Measurements from ENCODE around the gene GDE1. TPM values are rescaled to one million over a fixed set of nuclear protein-coding genes. Genes with fewer than 3 reads are reported as not detected.

GDE1 gene
- total RNA-seq, 2 donors from 2014 or later: 49.9 to 56.5 TPM

GRCh38 chr16:19478505-19478904 lies 43.4 kb downstream of the GDE1 start:
- Mint-ChIP-seq H3K36me3 (ENCODE audit: low read depth) (peaks cover 3% of the 10 kb centered on the region), H3K4me1 (peaks cover 15% of the 10 kb centered on the region), H3K9me3 (peaks cover 1% of the 10 kb centered on the region), H3K27ac (no peak overlapping the region), H3K4me3 (no peak overlapping the region), H3K27me3 (ENCODE audit: insufficient read depth) (no peaks in the 10 kb centered on the region)
- no peak overlapping the region for H3K9ac ChIP-seq (ENCODE audit: extremely low read depth, low read length, poor library complexity, severe bottlenecking)
- no peak overlapping the region for H3K4me3 ChIP-seq (ENCODE audit: low read length)
- H3K27me3 ChIP-seq (ENCODE audit: control insufficient read depth, insufficient read depth, low read length, poor library complexity, severe bottlenecking): no peaks in the 10 kb centered on the region
- no peaks in the 10 kb centered on the region for H3K9me3 ChIP-seq (ENCODE audit: control insufficient read depth, low read length)
- H3K4me1 ChIP-seq (ENCODE audit: control insufficient read depth, insufficient read depth, low read length): no peaks in the 10 kb centered on the region
- H3K36me3 ChIP-seq (ENCODE audit: control insufficient read depth, insufficient read depth, low read length): no peaks in the 10 kb centered on the region
- H3K27ac ChIP-seq (ENCODE audit: low read depth, low read length): no peak overlapping the region
- 94 to 100% methylated on average over 1 of the region's 1 CpG for WGBS, 2 experiments (ENCODE audit: insufficient coverage in 1 of 2, insufficient read length in 1 of 2)
- TF ChIP-seq CTCF (conservative IDR thresholded peaks at IDR 0.05): no peak
- DNase-seq: no peak

DNA sequence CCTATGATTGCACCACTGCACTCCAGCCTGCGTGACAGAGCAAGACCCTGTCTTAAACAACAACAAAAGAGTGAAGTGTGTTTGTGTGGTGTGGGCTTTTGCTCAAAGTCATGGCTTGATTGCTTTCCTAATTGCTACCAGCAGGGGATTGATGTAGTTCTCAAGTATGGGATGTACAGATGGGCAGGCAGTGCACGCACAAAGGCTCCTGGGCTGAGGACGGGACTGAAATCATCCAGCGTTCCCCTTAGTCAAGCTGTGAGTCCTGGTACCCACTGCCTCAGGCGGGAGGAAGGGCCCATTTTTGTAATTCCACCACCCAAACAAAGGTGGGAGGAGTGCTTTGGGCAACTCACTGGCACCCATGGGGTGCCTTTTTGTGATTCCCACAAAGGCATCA lies 47.3 kb downstream of the GDE1 start:
- H3K27me3 ChIP-seq (ENCODE audit: control insufficient read depth, insufficient read depth, low read length, poor library complexity, severe bottlenecking): no peaks in the 10 kb centered on the region
- H3K36me3 ChIP-seq (ENCODE audit: control insufficient read depth, insufficient read depth, low read length): no peaks in the 10 kb centered on the region
- DNase-seq: no peak
- H3K9ac ChIP-seq (ENCODE audit: extremely low read depth, low read length, poor library complexity, severe bottlenecking): no peak overlapping the region
- WGBS, 2 experiments (ENCODE audit: insufficient coverage in 1 of 2, insufficient read length in 1 of 2): 67 to 84% methylated on average over 2 to 5 of the region's 5 CpGs
- peaks cover 3% of the 10 kb centered on the region for H3K36me3 Mint-ChIP-seq (ENCODE audit: low read depth)
- no peak overlapping the region for H3K4me3 ChIP-seq (ENCODE audit: low read length)
- no peak overlapping the region for H3K27ac ChIP-seq (ENCODE audit: low read depth, low read length)
- H3K27me3 Mint-ChIP-seq (ENCODE audit: insufficient read depth): no peaks in the 10 kb centered on the region
- peak; percentile 50 for TF ChIP-seq CTCF (conservative IDR thresholded peaks at IDR 0.05)
- no peak overlapping the region for H3K4me3 Mint-ChIP-seq
- no peak overlapping the region for H3K27ac Mint-ChIP-seq
- H3K9me3 ChIP-seq (ENCODE audit: control insufficient read depth, low read length): peaks cover under 1% of the 10 kb centered on the region
- peaks cover 1% of the 10 kb centered on the region for H3K9me3 Mint-ChIP-seq
- no peaks in the 10 kb centered on the region for H3K4me1 ChIP-seq (ENCODE audit: control insufficient read depth, insufficient read depth, low read length)
- peaks cover 14% of the 10 kb centered on the region for H3K4me1 Mint-ChIP-seq

DNA sequence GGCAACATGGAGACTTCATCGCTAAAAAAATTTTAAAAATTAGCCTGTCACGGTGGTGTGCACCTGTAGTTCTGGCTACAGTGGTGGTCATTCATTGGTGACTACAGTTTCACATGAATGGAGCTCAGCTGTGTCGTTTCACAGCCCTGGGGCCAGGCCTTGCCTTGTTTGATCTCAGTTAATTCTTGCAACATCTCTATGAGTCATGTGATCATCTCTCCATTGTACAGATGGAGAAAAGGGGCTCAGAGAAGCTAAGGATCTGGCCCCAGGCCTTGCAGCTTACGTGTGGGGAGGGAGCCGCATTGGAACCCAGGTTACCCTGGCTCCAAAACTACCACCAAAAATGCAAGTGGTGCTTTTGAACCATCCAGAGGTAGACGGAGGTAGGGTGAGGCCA lies 49.4 kb downstream of the GDE1 start:
- H3K36me3 Mint-ChIP-seq (ENCODE audit: low read depth): peaks cover 8% of the 10 kb centered on the region
- TF ChIP-seq CTCF (conservative IDR thresholded peaks at IDR 0.05): no peak
- no peak overlapping the region for H3K27ac Mint-ChIP-seq
- 97% methylated on average over 4 to 6 of the region's 6 CpGs for WGBS, 2 experiments (ENCODE audit: insufficient coverage in 1 of 2, insufficient read length in 1 of 2)
- DNase-seq: no peak
- no peak overlapping the region for H3K9ac ChIP-seq (ENCODE audit: extremely low read depth, low read length, poor library complexity, severe bottlenecking)
- no peaks in the 10 kb centered on the region for H3K27me3 ChIP-seq (ENCODE audit: control insufficient read depth, insufficient read depth, low read length, poor library complexity, severe bottlenecking)
- peaks cover 17% of the 10 kb centered on the region for H3K9me3 Mint-ChIP-seq
- H3K27me3 Mint-ChIP-seq (ENCODE audit: insufficient read depth): no peaks in the 10 kb centered on the region
- H3K4me3 Mint-ChIP-seq: no peak overlapping the region
- no peak overlapping the region for H3K4me3 ChIP-seq (ENCODE audit: low read length)
- H3K4me1 Mint-ChIP-seq: peaks cover 2% of the 10 kb centered on the region
- H3K36me3 ChIP-seq (ENCODE audit: control insufficient read depth, insufficient read depth, low read length): no peaks in the 10 kb centered on the region
- H3K4me1 ChIP-seq (ENCODE audit: control insufficient read depth, insufficient read depth, low read length): no peaks in the 10 kb centered on the region
- H3K9me3 ChIP-seq (ENCODE audit: control insufficient read depth, low read length): peaks cover 15% of the 10 kb centered on the region
- H3K27ac ChIP-seq (ENCODE audit: low read depth, low read length): no peak overlapping the region
